Measurements from ENCODE around the gene GYPB. TPM values are rescaled to one million over a fixed set of nuclear protein-coding genes. Genes with fewer than 3 reads are reported as not detected.
"Not testable (repeated sequence)": the region's sequence is repeated elsewhere in the genome, so short reads cannot be mapped to it uniquely, and the experiment has no call there.

Gene GYPB
- total RNA-seq, 1 experiment from 2014 or later = not detected

DNA sequence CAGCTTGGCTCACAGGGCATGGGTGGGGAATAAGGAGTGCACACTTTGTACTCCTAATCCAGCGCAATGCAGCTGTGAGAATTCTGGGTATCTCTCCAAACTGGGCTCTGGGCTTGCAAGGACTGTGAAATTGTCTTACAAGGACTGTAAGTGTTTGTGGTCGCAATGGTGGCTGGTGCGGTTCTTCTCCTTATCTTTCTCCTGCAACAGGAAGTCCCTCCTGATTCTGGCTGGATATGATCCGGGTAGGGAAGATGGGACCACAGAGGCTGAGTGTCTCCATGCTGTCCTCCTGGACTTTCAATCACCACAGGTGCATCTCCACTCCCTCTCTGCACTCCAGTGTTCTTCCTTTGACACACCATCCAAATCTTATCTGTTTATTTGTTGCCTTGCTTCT, 58.1 kb downstream of the GYPB start:
- ChIA-PET POLR2A (no interaction called here), CTCF (no interaction called here)
- BruUV-seq (replicated peaks) = no TSS peak
- no peaks in the 10 kb centered on the region for H3K36me3 Mint-ChIP-seq (ENCODE audit: insufficient read depth, unreplicated experiment)
- no peak overlapping the region for H3K4me3 ChIP-seq (ENCODE audit: low read depth, low read length)
- H3K4me1 ChIP-seq = no peaks in the 10 kb centered on the region
- TF ChIP-seq, protein P1, sequence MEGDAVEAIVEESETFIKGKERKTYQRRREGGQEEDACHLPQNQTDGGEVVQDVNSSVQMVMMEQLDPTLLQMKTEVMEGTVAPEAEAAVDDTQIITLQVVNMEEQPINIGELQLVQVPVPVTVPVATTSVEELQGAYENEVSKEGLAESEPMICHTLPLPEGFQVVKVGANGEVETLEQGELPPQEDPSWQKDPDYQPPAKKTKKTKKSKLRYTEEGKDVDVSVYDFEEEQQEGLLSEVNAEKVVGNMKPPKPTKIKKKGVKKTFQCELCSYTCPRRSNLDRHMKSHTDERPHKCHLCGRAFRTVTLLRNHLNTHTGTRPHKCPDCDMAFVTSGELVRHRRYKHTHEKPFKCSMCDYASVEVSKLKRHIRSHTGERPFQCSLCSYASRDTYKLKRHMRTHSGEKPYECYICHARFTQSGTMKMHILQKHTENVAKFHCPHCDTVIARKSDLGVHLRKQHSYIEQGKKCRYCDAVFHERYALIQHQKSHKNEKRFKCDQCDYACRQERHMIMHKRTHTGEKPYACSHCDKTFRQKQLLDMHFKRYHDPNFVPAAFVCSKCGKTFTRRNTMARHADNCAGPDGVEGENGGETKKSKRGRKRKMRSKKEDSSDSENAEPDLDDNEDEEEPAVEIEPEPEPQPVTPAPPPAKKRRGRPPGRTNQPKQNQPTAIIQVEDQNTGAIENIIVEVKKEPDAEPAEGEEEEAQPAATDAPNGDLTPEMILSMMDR (IDR thresholded peaks at IDR 0.05; ENCODE audit: insufficient read depth in 1 of 2, low read depth in 1 of 2, low read length in 1 of 2, severe bottlenecking in 1 of 2, unreplicated experiment in 1 of 2) = no peak
- H3K4me1 Mint-ChIP-seq (ENCODE audit: low read depth, unreplicated experiment) = no peaks in the 10 kb centered on the region
- intact Hi-C loops (cut with micrococcal nuclease; ENCODE audit: unreplicated experiment) = no loop called here
- H3K27me3 ChIP-seq (replicated peaks; ENCODE audit: control insufficient read depth, insufficient read depth, low read length) = no peaks in the 10 kb centered on the region
- no peaks in the 10 kb centered on the region for H3K9me3 Mint-ChIP-seq (ENCODE audit: unreplicated experiment)
- H3K27ac Mint-ChIP-seq (ENCODE audit: unreplicated experiment) = no peak overlapping the region
- peaks cover 2% of the 10 kb centered on the region for H3K27me3 Mint-ChIP-seq (ENCODE audit: insufficient read depth, unreplicated experiment)
- no peaks in the 10 kb centered on the region for H3K36me3 ChIP-seq (ENCODE audit: control insufficient read depth, insufficient read depth, low read length)
- H3K4me3 Mint-ChIP-seq (ENCODE audit: unreplicated experiment) = no peak overlapping the region
- DNase-seq = no peak
- H3K9me3 ChIP-seq = no peaks in the 10 kb centered on the region

DNA sequence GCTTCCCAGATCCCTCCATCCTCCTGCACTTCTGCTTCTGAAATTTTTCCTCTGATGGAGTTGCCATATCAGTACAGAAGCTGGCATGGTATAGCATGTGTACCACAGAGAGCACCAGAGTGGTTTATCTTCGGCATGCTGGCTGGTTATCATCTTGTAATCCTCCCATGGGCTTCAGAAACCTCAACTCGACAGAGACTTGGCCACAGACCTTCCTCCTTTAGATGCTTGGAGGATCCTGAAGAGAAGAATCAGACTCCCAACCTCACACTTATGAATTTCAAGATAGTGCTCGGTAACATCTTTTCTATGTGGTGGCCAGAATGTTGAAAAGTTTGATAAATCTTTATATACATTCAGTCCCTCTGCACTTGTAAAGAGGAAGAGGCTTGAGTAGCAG, 63.9 kb downstream of the GYPB start:
- H3K36me3 ChIP-seq (ENCODE audit: control insufficient read depth, insufficient read depth, low read length); H3K4me1 Mint-ChIP-seq (ENCODE audit: low read depth, unreplicated experiment); H3K27ac Mint-ChIP-seq (ENCODE audit: unreplicated experiment); CTCF ChIA-PET; H3K4me3 Mint-ChIP-seq (ENCODE audit: unreplicated experiment); DNase-seq; intact Hi-C loops (cut with micrococcal nuclease; ENCODE audit: unreplicated experiment); POLR2A ChIA-PET; H3K9me3 Mint-ChIP-seq (ENCODE audit: unreplicated experiment); H3K27me3 Mint-ChIP-seq (ENCODE audit: insufficient read depth, unreplicated experiment); H3K9me3 ChIP-seq; H3K4me1 ChIP-seq; H3K27me3 ChIP-seq (replicated peaks; ENCODE audit: control insufficient read depth, insufficient read depth, low read length); BruUV-seq (replicated peaks); H3K4me3 ChIP-seq (ENCODE audit: low read depth, low read length); H3K36me3 Mint-ChIP-seq (ENCODE audit: insufficient read depth, unreplicated experiment): not testable (repeated sequence)

DNA sequence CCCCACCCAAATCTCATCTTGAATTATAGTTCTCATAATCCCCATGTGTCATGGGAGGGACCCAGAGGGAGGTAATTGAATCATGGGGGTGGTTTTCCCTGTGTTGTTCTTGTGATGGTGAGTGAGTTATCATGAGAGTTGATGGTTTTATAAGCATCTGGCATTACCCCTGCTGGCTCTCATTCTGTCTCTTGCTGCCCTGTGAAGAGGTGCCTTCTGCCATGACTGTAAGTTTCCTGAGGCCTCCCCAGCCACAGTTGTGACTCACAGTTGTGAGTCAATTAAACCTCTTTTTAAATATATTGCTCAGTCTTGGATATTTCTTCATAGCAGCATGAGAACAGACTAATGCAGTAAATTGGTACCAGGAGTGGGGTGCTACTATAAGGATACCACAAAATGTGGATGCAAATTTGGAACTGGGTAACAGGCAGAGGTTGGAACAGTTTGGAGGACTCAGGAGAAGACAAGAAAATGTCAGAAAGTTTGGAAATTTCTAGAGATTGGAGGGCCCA, 67.7 kb downstream of the GYPB start:
- H3K9me3 ChIP-seq; H3K4me1 ChIP-seq; H3K27me3 ChIP-seq (replicated peaks; ENCODE audit: control insufficient read depth, insufficient read depth, low read length); POLR2A ChIA-PET; H3K36me3 Mint-ChIP-seq (ENCODE audit: insufficient read depth, unreplicated experiment); BruUV-seq (replicated peaks); H3K9me3 Mint-ChIP-seq (ENCODE audit: unreplicated experiment); H3K27me3 Mint-ChIP-seq (ENCODE audit: insufficient read depth, unreplicated experiment); H3K27ac Mint-ChIP-seq (ENCODE audit: unreplicated experiment); H3K4me3 ChIP-seq (ENCODE audit: low read depth, low read length); H3K4me3 Mint-ChIP-seq (ENCODE audit: unreplicated experiment); H3K36me3 ChIP-seq (ENCODE audit: control insufficient read depth, insufficient read depth, low read length); H3K4me1 Mint-ChIP-seq (ENCODE audit: low read depth, unreplicated experiment); DNase-seq; intact Hi-C loops (cut with micrococcal nuclease; ENCODE audit: unreplicated experiment); CTCF ChIA-PET: not testable (repeated sequence)

GRCh38 chr4:143950967-143951366, 68.2 kb downstream of the GYPB start:
- H3K9me3 Mint-ChIP-seq (ENCODE audit: unreplicated experiment); H3K27me3 ChIP-seq (replicated peaks; ENCODE audit: control insufficient read depth, insufficient read depth, low read length); H3K27me3 Mint-ChIP-seq (ENCODE audit: insufficient read depth, unreplicated experiment); H3K27ac Mint-ChIP-seq (ENCODE audit: unreplicated experiment); H3K4me3 Mint-ChIP-seq (ENCODE audit: unreplicated experiment); BruUV-seq (replicated peaks); H3K36me3 ChIP-seq (ENCODE audit: control insufficient read depth, insufficient read depth, low read length); H3K4me3 ChIP-seq (ENCODE audit: low read depth, low read length); H3K4me1 Mint-ChIP-seq (ENCODE audit: low read depth, unreplicated experiment); H3K36me3 Mint-ChIP-seq (ENCODE audit: insufficient read depth, unreplicated experiment); H3K4me1 ChIP-seq; DNase-seq; CTCF ChIA-PET; POLR2A ChIA-PET; H3K9me3 ChIP-seq; intact Hi-C loops (cut with micrococcal nuclease; ENCODE audit: unreplicated experiment): not testable (repeated sequence)

DNA sequence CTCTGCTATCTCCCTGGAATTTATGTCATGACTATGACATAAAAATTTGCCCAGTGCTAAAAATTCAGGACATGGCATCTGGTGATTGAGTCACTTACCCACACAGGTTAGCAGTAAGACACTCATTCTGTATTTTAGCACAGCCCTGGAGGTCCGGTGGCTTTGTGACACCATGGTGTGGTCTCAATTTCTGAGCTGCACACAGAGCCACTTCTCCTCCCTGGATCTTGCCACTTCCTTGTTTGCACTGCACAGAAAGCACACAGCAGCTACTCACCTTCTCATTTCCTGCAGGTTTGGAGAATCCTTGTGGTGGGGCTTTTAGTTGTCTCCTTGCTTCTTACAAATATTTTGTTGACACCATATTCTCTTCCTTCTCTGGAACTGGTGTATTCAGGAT, 69.0 kb downstream of the GYPB start:
- POLR2A ChIA-PET; H3K4me1 ChIP-seq; CTCF ChIA-PET; H3K27me3 Mint-ChIP-seq (ENCODE audit: insufficient read depth, unreplicated experiment); H3K36me3 ChIP-seq (ENCODE audit: control insufficient read depth, insufficient read depth, low read length); H3K36me3 Mint-ChIP-seq (ENCODE audit: insufficient read depth, unreplicated experiment); H3K27me3 ChIP-seq (replicated peaks; ENCODE audit: control insufficient read depth, insufficient read depth, low read length); BruUV-seq (replicated peaks); H3K4me1 Mint-ChIP-seq (ENCODE audit: low read depth, unreplicated experiment); DNase-seq; intact Hi-C loops (cut with micrococcal nuclease; ENCODE audit: unreplicated experiment); H3K4me3 Mint-ChIP-seq (ENCODE audit: unreplicated experiment); H3K27ac Mint-ChIP-seq (ENCODE audit: unreplicated experiment); H3K4me3 ChIP-seq (ENCODE audit: low read depth, low read length); H3K9me3 Mint-ChIP-seq (ENCODE audit: unreplicated experiment); H3K9me3 ChIP-seq: not testable (repeated sequence)

DNA sequence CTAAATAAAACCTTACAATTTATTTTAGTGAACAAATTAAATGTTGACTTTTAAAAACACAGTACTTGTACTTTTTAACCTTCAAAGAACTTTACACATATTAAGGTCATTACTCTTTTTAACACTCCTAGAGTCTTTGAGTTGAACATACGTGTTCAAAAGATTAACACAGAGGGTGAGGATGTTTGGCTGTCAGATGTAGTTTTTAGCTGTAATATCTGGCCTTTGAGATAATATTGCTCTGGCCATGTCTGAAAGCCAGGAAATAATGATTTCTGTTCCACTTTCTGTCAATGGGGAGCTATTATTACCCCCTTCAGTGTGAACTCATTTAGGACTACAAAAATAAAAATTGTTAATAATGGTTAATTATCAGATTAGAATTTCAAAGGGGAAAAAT, 71.7 kb downstream of the GYPB start:
- H3K4me3 ChIP-seq (ENCODE audit: low read depth, low read length); H3K4me1 ChIP-seq; H3K9me3 Mint-ChIP-seq (ENCODE audit: unreplicated experiment); DNase-seq; CTCF ChIA-PET; intact Hi-C loops (cut with micrococcal nuclease; ENCODE audit: unreplicated experiment); H3K27me3 ChIP-seq (replicated peaks; ENCODE audit: control insufficient read depth, insufficient read depth, low read length); POLR2A ChIA-PET; H3K4me1 Mint-ChIP-seq (ENCODE audit: low read depth, unreplicated experiment); H3K36me3 ChIP-seq (ENCODE audit: control insufficient read depth, insufficient read depth, low read length); H3K27ac Mint-ChIP-seq (ENCODE audit: unreplicated experiment); H3K36me3 Mint-ChIP-seq (ENCODE audit: insufficient read depth, unreplicated experiment); H3K9me3 ChIP-seq; H3K4me3 Mint-ChIP-seq (ENCODE audit: unreplicated experiment); BruUV-seq (replicated peaks): not testable (repeated sequence)
- peaks cover 11% of the 10 kb centered on the region for H3K27me3 Mint-ChIP-seq (ENCODE audit: insufficient read depth, unreplicated experiment)
